Nephron progenitor cell (in vitro differentiated cells): ENCODE measurements around the gene CPNE2.

ENCODE experiments used
- DNase-seq: peaks from one replicate; pipeline ENCODE4 v3.0.0; 2021
- H3K27ac Mint-ChIP-seq: 2 replicates; pipeline ENCODE4 v1.8.0; 2021; ENCODE audit warnings: mild to moderate bottlenecking, moderate library complexity, mixed read lengths
- H3K27me3 Mint-ChIP-seq: 2 replicates; pipeline ENCODE4 v1.8.0; 2021; ENCODE audit warnings: mild to moderate bottlenecking, low read depth, mixed read lengths; ENCODE audit not compliant: poor library complexity
- H3K36me3 Mint-ChIP-seq: 2 replicates; pipeline ENCODE4 v1.8.0; 2021; ENCODE audit warnings: low read depth, mixed read lengths
- H3K4me1 Mint-ChIP-seq: 2 replicates; pipeline ENCODE4 v1.8.0; 2021; ENCODE audit warnings: mixed read lengths
- H3K4me3 Mint-ChIP-seq: 2 replicates; pipeline ENCODE4 v1.8.0; 2021; ENCODE audit warnings: mild to moderate bottlenecking, moderate library complexity, mixed read lengths
- H3K9me3 Mint-ChIP-seq: 2 replicates; pipeline ENCODE4 v1.8.0; 2021; ENCODE audit warnings: mild to moderate bottlenecking, moderate library complexity, mixed read lengths
- TF ChIP-seq, protein P1 (sequence below): fragments of 200-600 bp; sonication (generic); IDR thresholded peaks from 2 replicates; pipeline ENCODE4 v1.5.0; 2021; ENCODE audit warnings: antibody characterized with exemption

Gene CPNE2

DNA sequence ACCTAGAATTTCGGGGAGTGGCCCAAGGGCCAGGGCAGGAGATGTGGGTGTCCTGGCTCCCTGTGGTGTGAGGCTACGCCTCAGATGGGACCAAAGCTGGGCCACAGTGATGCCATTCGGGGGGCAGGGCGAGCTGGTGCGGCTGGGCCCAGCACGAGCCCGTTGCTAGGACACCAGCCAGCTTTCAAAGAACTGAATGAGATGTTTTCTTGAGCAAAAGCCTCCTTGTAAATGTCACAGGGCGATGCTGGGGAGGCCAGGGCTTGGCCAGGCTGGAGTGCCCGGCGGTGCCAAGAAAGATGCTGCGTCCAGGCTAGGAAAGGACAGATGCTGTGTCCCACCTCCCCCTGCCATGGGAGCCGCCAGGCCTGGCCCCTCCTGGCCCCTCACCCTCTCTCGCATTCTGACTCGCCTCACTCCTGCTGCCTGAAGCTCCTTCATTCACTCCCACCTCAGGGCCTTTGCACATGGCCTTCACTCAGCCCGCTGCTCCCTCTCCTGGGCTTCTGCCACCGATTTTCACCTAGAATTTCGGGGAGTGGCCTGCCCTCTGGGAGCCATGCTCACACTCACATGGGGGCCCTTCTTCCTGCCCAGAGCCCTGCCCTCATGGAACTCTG is 39.1 kb downstream of the CPNE2 start:
- no peaks in the 10 kb centered on the region for H3K9me3 Mint-ChIP-seq
- peak overlapping the region; percentile 95 for H3K27ac Mint-ChIP-seq
- no peaks in the 10 kb centered on the region for H3K27me3 Mint-ChIP-seq
- TF ChIP-seq, protein P1, sequence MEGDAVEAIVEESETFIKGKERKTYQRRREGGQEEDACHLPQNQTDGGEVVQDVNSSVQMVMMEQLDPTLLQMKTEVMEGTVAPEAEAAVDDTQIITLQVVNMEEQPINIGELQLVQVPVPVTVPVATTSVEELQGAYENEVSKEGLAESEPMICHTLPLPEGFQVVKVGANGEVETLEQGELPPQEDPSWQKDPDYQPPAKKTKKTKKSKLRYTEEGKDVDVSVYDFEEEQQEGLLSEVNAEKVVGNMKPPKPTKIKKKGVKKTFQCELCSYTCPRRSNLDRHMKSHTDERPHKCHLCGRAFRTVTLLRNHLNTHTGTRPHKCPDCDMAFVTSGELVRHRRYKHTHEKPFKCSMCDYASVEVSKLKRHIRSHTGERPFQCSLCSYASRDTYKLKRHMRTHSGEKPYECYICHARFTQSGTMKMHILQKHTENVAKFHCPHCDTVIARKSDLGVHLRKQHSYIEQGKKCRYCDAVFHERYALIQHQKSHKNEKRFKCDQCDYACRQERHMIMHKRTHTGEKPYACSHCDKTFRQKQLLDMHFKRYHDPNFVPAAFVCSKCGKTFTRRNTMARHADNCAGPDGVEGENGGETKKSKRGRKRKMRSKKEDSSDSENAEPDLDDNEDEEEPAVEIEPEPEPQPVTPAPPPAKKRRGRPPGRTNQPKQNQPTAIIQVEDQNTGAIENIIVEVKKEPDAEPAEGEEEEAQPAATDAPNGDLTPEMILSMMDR, result no peak
- H3K4me1 Mint-ChIP-seq, result peaks cover 24% of the 10 kb centered on the region
- no peak for DNase-seq
- no peaks in the 10 kb centered on the region for H3K36me3 Mint-ChIP-seq
- H3K4me3 Mint-ChIP-seq, result no peak overlapping the region

DNA sequence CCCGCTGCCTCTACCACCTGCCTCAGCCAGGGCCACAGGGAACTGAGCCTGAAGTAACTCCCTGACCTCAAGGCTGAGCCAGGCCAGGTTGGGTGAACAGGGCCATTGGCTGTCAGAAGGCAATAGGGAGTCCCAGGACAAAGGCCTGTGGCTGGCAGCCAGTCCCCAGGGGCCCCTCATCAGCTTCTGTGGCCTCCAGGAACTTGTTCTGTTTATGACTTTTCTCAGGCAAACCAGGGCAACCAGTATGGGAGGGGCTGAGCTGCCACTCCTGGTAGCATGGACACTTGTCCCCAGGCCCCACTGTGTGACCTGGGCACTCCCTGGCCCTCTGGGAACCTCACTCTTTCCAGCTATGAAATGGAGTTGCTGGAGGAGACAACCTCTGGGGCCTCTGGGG is 40.1 kb downstream of the CPNE2 start:
- Mint-ChIP-seq H3K36me3 (no peaks in the 10 kb centered on the region), H3K27me3 (no peaks in the 10 kb centered on the region), H3K9me3 (no peaks in the 10 kb centered on the region), H3K27ac (peak overlapping the region; percentile 69), H3K4me1 (peaks cover 19% of the 10 kb centered on the region), H3K4me3 (no peak overlapping the region)
- DNase-seq, result peak; percentile 22
- TF ChIP-seq, protein P1, result no peak

DNA sequence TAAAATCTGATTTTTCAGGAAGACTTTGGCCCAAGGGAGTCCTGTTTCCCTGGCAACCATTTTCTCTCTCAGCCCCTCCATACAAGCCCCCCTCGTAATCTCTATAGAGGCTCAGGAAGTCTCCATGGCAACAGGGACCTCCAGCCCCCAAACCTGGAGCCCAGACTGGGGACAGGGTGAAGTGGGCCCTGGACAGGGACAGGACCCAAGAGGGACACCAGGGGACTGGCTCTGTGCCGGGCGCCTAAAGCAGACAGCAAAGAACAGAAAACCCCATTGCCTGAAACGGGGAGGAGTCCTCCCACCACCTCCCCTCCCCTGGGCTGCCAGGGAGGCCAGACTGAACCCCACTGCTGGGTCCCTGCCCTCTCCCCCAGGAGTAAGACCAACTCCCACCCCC is 40.6 kb downstream of the CPNE2 start:
- Mint-ChIP-seq H3K4me3 (no peak overlapping the region), H3K27me3 (peaks cover 2% of the 10 kb centered on the region), H3K36me3 (no peaks in the 10 kb centered on the region), H3K27ac (no peak overlapping the region), H3K4me1 (peaks cover 18% of the 10 kb centered on the region), H3K9me3 (no peaks in the 10 kb centered on the region)
- DNase-seq, result no peak
- TF ChIP-seq, protein P1, result no peak

DNA sequence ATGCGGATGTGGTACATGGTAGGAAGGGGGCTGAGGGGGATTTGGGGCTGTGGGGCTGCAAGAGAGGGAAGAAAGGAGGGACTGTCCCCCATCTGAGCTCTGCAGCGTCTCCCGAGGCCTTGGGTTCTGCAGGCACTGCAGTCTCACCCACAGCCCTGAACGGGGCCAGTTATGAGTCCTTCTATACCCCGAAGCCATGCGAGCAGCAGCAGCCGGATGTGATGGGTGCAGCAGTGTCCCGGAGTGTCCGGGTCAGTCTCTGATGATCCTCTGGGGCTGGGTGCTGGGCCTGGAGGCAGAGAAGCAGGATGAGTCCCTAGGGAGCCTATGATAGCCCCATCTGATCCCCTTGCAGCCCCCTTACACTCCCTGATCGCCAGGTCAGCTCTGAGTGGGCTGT is 41.5 kb downstream of the CPNE2 start:
- Mint-ChIP-seq H3K27me3 (peaks cover 3% of the 10 kb centered on the region), H3K36me3 (no peaks in the 10 kb centered on the region), H3K9me3 (no peaks in the 10 kb centered on the region), H3K27ac (no peak overlapping the region), H3K4me3 (no peak overlapping the region), H3K4me1 (peaks cover 26% of the 10 kb centered on the region)
- DNase-seq, result no peak
- TF ChIP-seq, protein P1, result no peak

DNA sequence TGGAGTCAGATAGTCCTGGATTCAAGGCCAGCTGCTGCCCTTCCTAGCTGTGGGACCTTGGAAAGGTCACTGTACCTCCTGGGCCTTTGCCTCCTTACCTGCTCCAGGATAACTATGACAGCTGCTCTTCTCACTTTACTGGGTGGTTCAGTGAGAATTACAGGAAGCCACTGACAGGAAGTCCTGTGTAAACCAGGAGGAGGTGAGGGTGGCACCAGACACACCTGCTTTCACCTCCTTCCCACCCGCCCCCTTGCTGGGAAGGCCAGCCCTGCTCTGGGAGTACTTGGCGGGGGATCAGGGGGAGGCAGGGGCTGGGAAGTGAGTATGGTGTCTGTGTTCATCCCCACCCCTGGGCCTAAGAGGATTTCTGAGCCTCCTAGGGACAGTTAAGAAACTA is 42.6 kb downstream of the CPNE2 start:
- TF ChIP-seq, protein P1, result no peak
- H3K4me3 Mint-ChIP-seq, result no peak overlapping the region
- H3K9me3 Mint-ChIP-seq, result no peaks in the 10 kb centered on the region
- H3K36me3 Mint-ChIP-seq, result no peaks in the 10 kb centered on the region
- H3K27me3 Mint-ChIP-seq, result peaks cover 3% of the 10 kb centered on the region
- H3K27ac Mint-ChIP-seq, result no peak overlapping the region
- DNase-seq, result no peak
- peaks cover 37% of the 10 kb centered on the region for H3K4me1 Mint-ChIP-seq

DNA sequence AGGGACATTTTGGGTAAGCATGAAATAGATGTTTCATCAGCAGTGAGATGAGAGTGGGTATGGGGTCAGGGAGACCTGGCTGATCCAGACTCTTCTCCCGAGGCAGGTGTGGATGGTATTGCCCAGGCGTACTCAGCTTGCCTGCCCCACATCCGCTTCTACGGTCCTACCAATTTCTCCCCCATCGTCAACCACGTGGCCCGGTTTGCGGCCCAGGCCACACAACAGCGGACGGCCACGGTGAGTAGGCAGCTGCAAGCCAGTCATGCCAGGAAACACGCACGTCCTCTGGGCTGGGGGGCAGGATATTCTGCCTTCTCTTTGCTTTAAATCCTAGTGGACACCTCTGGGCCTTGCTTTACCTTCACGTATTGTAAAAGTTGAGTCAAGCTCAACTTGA is 44.7 kb downstream of the CPNE2 start:
- no peak overlapping the region for H3K27ac Mint-ChIP-seq
- no peak overlapping the region for H3K4me3 Mint-ChIP-seq
- no peaks in the 10 kb centered on the region for H3K9me3 Mint-ChIP-seq
- H3K4me1 Mint-ChIP-seq, result peaks cover 37% of the 10 kb centered on the region
- no peaks in the 10 kb centered on the region for H3K36me3 Mint-ChIP-seq
- H3K27me3 Mint-ChIP-seq, result peaks cover 3% of the 10 kb centered on the region
- DNase-seq, result no peak
- TF ChIP-seq, protein P1, result no peak
